ENCODE results near the gene HAT1.
"Not testable (repeated sequence)": the region's sequence is repeated elsewhere in the genome, so short reads cannot be mapped to it uniquely, and the experiment has no call there.

Gene HAT1

GRCh38 chr2:171966235-171966634, 44.0 kb downstream of the HAT1 start:
- TF ChIP-seq, protein P1, sequence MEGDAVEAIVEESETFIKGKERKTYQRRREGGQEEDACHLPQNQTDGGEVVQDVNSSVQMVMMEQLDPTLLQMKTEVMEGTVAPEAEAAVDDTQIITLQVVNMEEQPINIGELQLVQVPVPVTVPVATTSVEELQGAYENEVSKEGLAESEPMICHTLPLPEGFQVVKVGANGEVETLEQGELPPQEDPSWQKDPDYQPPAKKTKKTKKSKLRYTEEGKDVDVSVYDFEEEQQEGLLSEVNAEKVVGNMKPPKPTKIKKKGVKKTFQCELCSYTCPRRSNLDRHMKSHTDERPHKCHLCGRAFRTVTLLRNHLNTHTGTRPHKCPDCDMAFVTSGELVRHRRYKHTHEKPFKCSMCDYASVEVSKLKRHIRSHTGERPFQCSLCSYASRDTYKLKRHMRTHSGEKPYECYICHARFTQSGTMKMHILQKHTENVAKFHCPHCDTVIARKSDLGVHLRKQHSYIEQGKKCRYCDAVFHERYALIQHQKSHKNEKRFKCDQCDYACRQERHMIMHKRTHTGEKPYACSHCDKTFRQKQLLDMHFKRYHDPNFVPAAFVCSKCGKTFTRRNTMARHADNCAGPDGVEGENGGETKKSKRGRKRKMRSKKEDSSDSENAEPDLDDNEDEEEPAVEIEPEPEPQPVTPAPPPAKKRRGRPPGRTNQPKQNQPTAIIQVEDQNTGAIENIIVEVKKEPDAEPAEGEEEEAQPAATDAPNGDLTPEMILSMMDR (conservative IDR thresholded peaks at IDR 0.05; ENCODE audit: low read depth, low read length), result no peak
- DNase-seq (ENCODE audit: low read depth), result no peak
- H3K4me3 ChIP-seq (ENCODE audit: low read length), result no peak overlapping the region

GRCh38 chr2:171966688-171967087, 44.4 kb downstream of the HAT1 start:
- H3K4me3 ChIP-seq (ENCODE audit: low read length), result no peak overlapping the region
- no peak for DNase-seq (ENCODE audit: low read depth)
- TF ChIP-seq, protein P1 (conservative IDR thresholded peaks at IDR 0.05; ENCODE audit: low read depth, low read length), result no peak

DNA sequence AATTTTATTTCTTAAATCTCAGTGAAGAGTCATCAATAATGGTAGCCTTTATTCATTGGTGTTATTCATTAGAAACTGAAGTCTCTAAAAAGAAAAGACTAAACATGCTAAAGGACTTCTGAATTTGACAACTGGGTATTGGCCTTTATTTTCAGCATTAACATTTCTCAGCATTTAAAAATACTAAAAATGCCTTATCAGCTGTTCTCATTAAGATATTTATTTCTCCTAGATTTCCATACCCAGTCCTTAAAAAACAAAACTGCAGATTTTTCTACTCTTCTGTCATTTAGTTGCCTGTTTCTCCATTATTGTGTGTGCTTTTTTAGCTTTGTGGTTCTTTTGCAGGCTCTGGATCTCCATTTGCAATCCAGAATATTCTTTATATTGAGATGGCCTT, 46.2 kb downstream of the HAT1 start:
- TF ChIP-seq, protein P1 (conservative IDR thresholded peaks at IDR 0.05; ENCODE audit: low read depth, low read length), result no peak
- H3K4me3 ChIP-seq (ENCODE audit: low read length), result no peak overlapping the region
- DNase-seq (ENCODE audit: low read depth), result no peak

GRCh38 chr2:171972329-171972982, 50.2 kb downstream of the HAT1 start:
- H3K4me3 ChIP-seq (ENCODE audit: low read length), result no peak overlapping the region
- no peak for DNase-seq (ENCODE audit: low read depth)
- TF ChIP-seq, protein P1 (conservative IDR thresholded peaks at IDR 0.05; ENCODE audit: low read depth, low read length), result no peak

DNA sequence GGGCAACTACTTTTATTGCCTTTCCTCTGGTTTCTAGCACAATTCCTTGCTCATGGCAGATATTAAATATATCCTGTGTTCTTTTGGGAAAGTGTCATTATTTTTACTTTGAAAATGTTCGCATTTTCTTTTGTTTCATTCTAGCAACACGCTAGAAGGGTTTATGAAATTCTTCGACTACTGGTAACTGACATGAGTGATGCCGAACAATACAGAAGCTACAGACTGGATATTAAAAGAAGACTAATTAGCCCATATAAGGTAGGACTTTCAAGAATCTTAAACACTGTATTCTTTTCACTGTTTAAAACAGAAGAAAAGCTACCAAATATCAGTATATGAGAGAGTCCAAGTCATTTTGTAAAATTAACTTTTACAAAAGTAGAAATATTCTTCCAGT, 56.8 kb downstream of the HAT1 start:
- H3K4me3 ChIP-seq (ENCODE audit: low read length), result no peak overlapping the region
- DNase-seq (ENCODE audit: low read depth), result no peak
- TF ChIP-seq, protein P1 (conservative IDR thresholded peaks at IDR 0.05; ENCODE audit: low read depth, low read length), result no peak

- not testable (repeated sequence) for H3K4me3 ChIP-seq (ENCODE audit: low read length); DNase-seq (ENCODE audit: low read depth)
Measured at GRCh38 chr2:171983924-171984323, 61.7 kb downstream of the HAT1 start.

DNA sequence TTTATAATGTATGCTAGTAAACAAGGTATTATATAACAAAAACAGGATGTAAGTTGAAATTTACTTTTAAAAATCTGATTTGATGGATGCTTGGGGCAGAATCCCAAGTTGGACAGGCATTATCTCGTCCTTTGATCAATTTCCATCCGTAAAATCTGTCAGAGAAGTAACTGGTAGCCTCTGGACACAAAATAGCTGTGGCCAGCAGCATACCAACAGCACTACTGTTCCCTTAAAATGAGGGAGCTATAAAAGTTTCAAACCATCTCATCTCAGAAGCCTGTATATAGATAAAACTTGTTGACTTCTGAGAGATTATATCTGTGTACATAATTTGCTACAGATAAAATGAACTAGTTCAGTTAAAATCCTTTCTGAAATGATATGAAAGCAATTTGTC, 62.8 kb downstream of the HAT1 start:
- H3K4me3 ChIP-seq (ENCODE audit: low read length), result no peak overlapping the region
- DNase-seq (ENCODE audit: low read depth), result no peak
- TF ChIP-seq, protein P1 (conservative IDR thresholded peaks at IDR 0.05; ENCODE audit: low read depth, low read length), result no peak
